ENCODE results near the gene HOXA9.

- TF ChIP-seq REST (IDR thresholded peaks at IDR 0.05) = no peak
- no peak for TF ChIP-seq YY1 (IDR thresholded peaks at IDR 0.05)
- TF ChIP-seq, protein P1, sequence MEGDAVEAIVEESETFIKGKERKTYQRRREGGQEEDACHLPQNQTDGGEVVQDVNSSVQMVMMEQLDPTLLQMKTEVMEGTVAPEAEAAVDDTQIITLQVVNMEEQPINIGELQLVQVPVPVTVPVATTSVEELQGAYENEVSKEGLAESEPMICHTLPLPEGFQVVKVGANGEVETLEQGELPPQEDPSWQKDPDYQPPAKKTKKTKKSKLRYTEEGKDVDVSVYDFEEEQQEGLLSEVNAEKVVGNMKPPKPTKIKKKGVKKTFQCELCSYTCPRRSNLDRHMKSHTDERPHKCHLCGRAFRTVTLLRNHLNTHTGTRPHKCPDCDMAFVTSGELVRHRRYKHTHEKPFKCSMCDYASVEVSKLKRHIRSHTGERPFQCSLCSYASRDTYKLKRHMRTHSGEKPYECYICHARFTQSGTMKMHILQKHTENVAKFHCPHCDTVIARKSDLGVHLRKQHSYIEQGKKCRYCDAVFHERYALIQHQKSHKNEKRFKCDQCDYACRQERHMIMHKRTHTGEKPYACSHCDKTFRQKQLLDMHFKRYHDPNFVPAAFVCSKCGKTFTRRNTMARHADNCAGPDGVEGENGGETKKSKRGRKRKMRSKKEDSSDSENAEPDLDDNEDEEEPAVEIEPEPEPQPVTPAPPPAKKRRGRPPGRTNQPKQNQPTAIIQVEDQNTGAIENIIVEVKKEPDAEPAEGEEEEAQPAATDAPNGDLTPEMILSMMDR (IDR thresholded peaks at IDR 0.05; ENCODE audit: low read depth, low read length, missing input control) = no peak
- TF ChIP-seq, protein P2, sequence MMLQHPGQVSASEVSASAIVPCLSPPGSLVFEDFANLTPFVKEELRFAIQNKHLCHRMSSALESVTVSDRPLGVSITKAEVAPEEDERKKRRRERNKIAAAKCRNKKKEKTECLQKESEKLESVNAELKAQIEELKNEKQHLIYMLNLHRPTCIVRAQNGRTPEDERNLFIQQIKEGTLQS (IDR thresholded peaks at IDR 0.05) = no peak
- no peak for TF ChIP-seq TAF1 (conservative IDR thresholded peaks at IDR 0.05)
- TF ChIP-seq HNF4G (IDR thresholded peaks at IDR 0.05) = no peak
- no peak for TF ChIP-seq EGR1 (IDR thresholded peaks at IDR 0.05; ENCODE audit: low read depth in 2 of 2)
- TF ChIP-seq FOXA1 (IDR thresholded peaks at IDR 0.05) = no peak
Observed at GRCh38 chr7:27132214-27132613, 33.1 kb downstream of the HOXA9 start.
